ENCODE data around the gene BIRC5.

Gene BIRC5

GRCh38 chr17:78255029-78255656, 41.1 kb downstream of the BIRC5 start:
- no peak overlapping the region for H3K27ac ChIP-seq (ENCODE audit: low read depth, low read length)
- no peaks in the 10 kb centered on the region for H3K27me3 ChIP-seq (ENCODE audit: control insufficient read depth, insufficient read depth, low read length)
- H3K4me1 ChIP-seq (ENCODE audit: control insufficient read depth, insufficient read depth, low read length) = peaks cover 56% of the 10 kb centered on the region
- no peaks in the 10 kb centered on the region for H3K36me3 ChIP-seq (ENCODE audit: control insufficient read depth, insufficient read depth, low read length)
- no peaks in the 10 kb centered on the region for H3K9me3 ChIP-seq (ENCODE audit: control insufficient read depth, insufficient read depth, low read depth, low read length)
- no peak overlapping the region for H3K9ac ChIP-seq (ENCODE audit: low read length)
- no peak overlapping the region for H3K4me3 ChIP-seq (ENCODE audit: low read depth, low read length)

- Histone ChIP-seq H3K4me3 (ENCODE audit: low read depth, low read length) (no peak overlapping the region), H3K9me3 (ENCODE audit: control insufficient read depth, insufficient read depth, low read depth, low read length) (no peaks in the 10 kb centered on the region), H3K27me3 (ENCODE audit: control insufficient read depth, insufficient read depth, low read length) (no peaks in the 10 kb centered on the region), H3K36me3 (ENCODE audit: control insufficient read depth, insufficient read depth, low read length) (no peaks in the 10 kb centered on the region), H3K27ac (ENCODE audit: low read depth, low read length) (peak overlapping the region; percentile 17; the same call in 1 of the 2 replicates), H3K4me1 (ENCODE audit: control insufficient read depth, insufficient read depth, low read length) (peaks cover 48% of the 10 kb centered on the region), H3K9ac (ENCODE audit: low read length) (peak overlapping the region; percentile 17)
Measured at GRCh38 chr17:78255953-78256706, 42.1 kb downstream of the BIRC5 start.

- Histone ChIP-seq H3K4me1 (ENCODE audit: control insufficient read depth, insufficient read depth, low read length) (peaks cover 42% of the 10 kb centered on the region), H3K4me3 (ENCODE audit: low read depth, low read length) (no peak overlapping the region), H3K9me3 (ENCODE audit: control insufficient read depth, insufficient read depth, low read depth, low read length) (no peaks in the 10 kb centered on the region), H3K36me3 (ENCODE audit: control insufficient read depth, insufficient read depth, low read length) (no peaks in the 10 kb centered on the region), H3K27ac (ENCODE audit: low read depth, low read length) (peak overlapping the region; percentile 63; the same call in 1 of the 2 replicates), H3K9ac (ENCODE audit: low read length) (peak overlapping the region; percentile 55), H3K27me3 (ENCODE audit: control insufficient read depth, insufficient read depth, low read length) (no peaks in the 10 kb centered on the region)
Measured at GRCh38 chr17:78256707-78257591, 42.9 kb downstream of the BIRC5 start.

- H3K9me3 ChIP-seq (ENCODE audit: control insufficient read depth, insufficient read depth, low read depth, low read length) = no peaks in the 10 kb centered on the region
- H3K36me3 ChIP-seq (ENCODE audit: control insufficient read depth, insufficient read depth, low read length) = no peaks in the 10 kb centered on the region
- no peak overlapping the region; the same call in 1 of the 2 replicates for H3K27ac ChIP-seq (ENCODE audit: low read depth, low read length)
- H3K4me1 ChIP-seq (ENCODE audit: control insufficient read depth, insufficient read depth, low read length) = peaks cover 41% of the 10 kb centered on the region
- no peaks in the 10 kb centered on the region for H3K27me3 ChIP-seq (ENCODE audit: control insufficient read depth, insufficient read depth, low read length)
- no peak overlapping the region for H3K4me3 ChIP-seq (ENCODE audit: low read depth, low read length)
- H3K9ac ChIP-seq (ENCODE audit: low read length) = peak overlapping the region; percentile 1
Measured at GRCh38 chr17:78257810-78258322, 43.8 kb downstream of the BIRC5 start.

- H3K9ac ChIP-seq (ENCODE audit: low read length) = peak overlapping the region; percentile 1
- no peak overlapping the region for H3K4me3 ChIP-seq (ENCODE audit: low read depth, low read length)
- H3K9me3 ChIP-seq (ENCODE audit: control insufficient read depth, insufficient read depth, low read depth, low read length) = no peaks in the 10 kb centered on the region
- H3K27me3 ChIP-seq (ENCODE audit: control insufficient read depth, insufficient read depth, low read length) = no peaks in the 10 kb centered on the region
- peaks cover 40% of the 10 kb centered on the region for H3K4me1 ChIP-seq (ENCODE audit: control insufficient read depth, insufficient read depth, low read length)
- no peak overlapping the region; the same call in 1 of the 2 replicates for H3K27ac ChIP-seq (ENCODE audit: low read depth, low read length)
- no peaks in the 10 kb centered on the region for H3K36me3 ChIP-seq (ENCODE audit: control insufficient read depth, insufficient read depth, low read length)
Measured at GRCh38 chr17:78258323-78259191, 44.5 kb downstream of the BIRC5 start.

- Histone ChIP-seq H3K36me3 (ENCODE audit: control insufficient read depth, insufficient read depth, low read length) (no peaks in the 10 kb centered on the region), H3K9ac (ENCODE audit: low read length) (no peak overlapping the region)
Measured at GRCh38 chr17:78259192-78259554, 45.1 kb downstream of the BIRC5 start.

GRCh38 chr17:78263063-78263735, 49.1 kb downstream of the BIRC5 start:
- Histone ChIP-seq H3K9me3 (ENCODE audit: control insufficient read depth, insufficient read depth, low read depth, low read length) (no peaks in the 10 kb centered on the region), H3K9ac (ENCODE audit: low read length) (no peak overlapping the region), H3K36me3 (ENCODE audit: control insufficient read depth, insufficient read depth, low read length) (no peaks in the 10 kb centered on the region), H3K27me3 (ENCODE audit: control insufficient read depth, insufficient read depth, low read length) (no peaks in the 10 kb centered on the region), H3K27ac (ENCODE audit: low read depth, low read length) (no peak overlapping the region), H3K4me1 (ENCODE audit: control insufficient read depth, insufficient read depth, low read length) (peaks cover 43% of the 10 kb centered on the region), H3K4me3 (ENCODE audit: low read depth, low read length) (no peak overlapping the region)

More at GRCh38 chr17:78259192-78259554, 45.1 kb downstream of the BIRC5 start:
- H3K4me3 ChIP-seq (ENCODE audit: low read depth, low read length) = no peak overlapping the region
- peaks cover 39% of the 10 kb centered on the region for H3K4me1 ChIP-seq (ENCODE audit: control insufficient read depth, insufficient read depth, low read length)
- no peaks in the 10 kb centered on the region for H3K9me3 ChIP-seq (ENCODE audit: control insufficient read depth, insufficient read depth, low read depth, low read length)
- H3K27ac ChIP-seq (ENCODE audit: low read depth, low read length) = no peak overlapping the region
- no peaks in the 10 kb centered on the region for H3K27me3 ChIP-seq (ENCODE audit: control insufficient read depth, insufficient read depth, low read length)

GRCh38 chr17:78263736-78264340, 49.8 kb downstream of the BIRC5 start:
- Histone ChIP-seq H3K9me3 (ENCODE audit: control insufficient read depth, insufficient read depth, low read depth, low read length) (no peaks in the 10 kb centered on the region), H3K27ac (ENCODE audit: low read depth, low read length) (no peak overlapping the region), H3K4me1 (ENCODE audit: control insufficient read depth, insufficient read depth, low read length) (peaks cover 45% of the 10 kb centered on the region), H3K27me3 (ENCODE audit: control insufficient read depth, insufficient read depth, low read length) (no peaks in the 10 kb centered on the region), H3K9ac (ENCODE audit: low read length) (no peak overlapping the region), H3K4me3 (ENCODE audit: low read depth, low read length) (no peak overlapping the region), H3K36me3 (ENCODE audit: control insufficient read depth, insufficient read depth, low read length) (no peaks in the 10 kb centered on the region)

GRCh38 chr17:78264590-78264989, 50.5 kb downstream of the BIRC5 start:
- Histone ChIP-seq H3K4me3 (ENCODE audit: low read depth, low read length) (no peak overlapping the region), H3K27ac (ENCODE audit: low read depth, low read length) (no peak overlapping the region), H3K9me3 (ENCODE audit: control insufficient read depth, insufficient read depth, low read depth, low read length) (no peaks in the 10 kb centered on the region), H3K36me3 (ENCODE audit: control insufficient read depth, insufficient read depth, low read length) (no peaks in the 10 kb centered on the region), H3K4me1 (ENCODE audit: control insufficient read depth, insufficient read depth, low read length) (peaks cover 50% of the 10 kb centered on the region), H3K9ac (ENCODE audit: low read length) (no peak overlapping the region), H3K27me3 (ENCODE audit: control insufficient read depth, insufficient read depth, low read length) (no peaks in the 10 kb centered on the region)
